GM19193 (cell line): Measurements from ENCODE around the gene AJAP1.

Source experiments
- POLR2A ChIP-seq: IDR thresholded peaks from 4 replicates; pipeline ENCODE4 v1.6.1; 2011; ENCODE audit not compliant: insufficient read depth, insufficient read length; ENCODE audit errors: extremely low read depth

The AJAP1 gene

GRCh38 chr1:4664095-4664494, 9.7 kb downstream of the AJAP1 start:
- no peak for TF ChIP-seq POLR2A

GRCh38 chr1:4664606-4665005, 10.2 kb downstream of the AJAP1 start:
- TF ChIP-seq POLR2A = no peak

- TF ChIP-seq POLR2A = no peak
These were observed 11.0 kb downstream of the AJAP1 start for GRCh38 chr1:4665456-4665855.

GRCh38 chr1:4668743-4669700, 14.6 kb downstream of the AJAP1 start:
- no peak for TF ChIP-seq POLR2A

- no peak for TF ChIP-seq POLR2A
These were observed 15.9 kb downstream of the AJAP1 start for GRCh38 chr1:4670265-4670664.

GRCh38 chr1:4671828-4672227, 17.4 kb downstream of the AJAP1 start:
- TF ChIP-seq POLR2A = no peak

- no peak for TF ChIP-seq POLR2A
These were observed 19.1 kb downstream of the AJAP1 start for GRCh38 chr1:4673494-4673893.

- no peak for TF ChIP-seq POLR2A
These were observed 19.7 kb downstream of the AJAP1 start for GRCh38 chr1:4674117-4674516.

- TF ChIP-seq POLR2A = no peak
These were observed 20.3 kb downstream of the AJAP1 start for GRCh38 chr1:4674676-4675075.

- TF ChIP-seq POLR2A = no peak
These were observed 21.2 kb downstream of the AJAP1 start for GRCh38 chr1:4675454-4676186.

GRCh38 chr1:4676253-4676652, 21.8 kb downstream of the AJAP1 start:
- TF ChIP-seq POLR2A = no peak

GRCh38 chr1:4677608-4678007, 23.2 kb downstream of the AJAP1 start:
- no peak for TF ChIP-seq POLR2A

- no peak for TF ChIP-seq POLR2A
These were observed 23.8 kb downstream of the AJAP1 start for GRCh38 chr1:4678066-4678717.

GRCh38 chr1:4681026-4681425, 26.6 kb downstream of the AJAP1 start:
- TF ChIP-seq POLR2A = no peak

- no peak for TF ChIP-seq POLR2A
These were observed 28.3 kb downstream of the AJAP1 start for GRCh38 chr1:4682607-4683220.
